Peyer's patch (tissue), 4 donors: ENCODE measurements around the gene CRYL1. TPM values are rescaled to one million over a fixed set of nuclear protein-coding genes. Genes with fewer than 3 reads are reported as not detected.

Source experiments
- DNase-seq, 3 donors: peaks; one replicate each; pipeline ENCODE4 v3.0.0-alpha.2; 2017 to 2019
- H3K27ac ChIP-seq, 4 donors: fragments of 200-600 bp; sonication (generic); one replicate each; pipeline ENCODE4 v1.5.1; 2016 to 2019
- H3K27me3 ChIP-seq, 2 donors: fragments of 200-600 bp; sonication (generic); one replicate each; pipeline ENCODE4 v1.5.1; 2019
- H3K36me3 ChIP-seq, 3 donors: fragments of 200-600 bp; sonication (generic); one replicate each; pipeline ENCODE4 v1.5.1; 2016 to 2019
- H3K4me1 ChIP-seq, 4 donors: fragments of 200-600 bp; sonication (generic); one replicate each; pipeline ENCODE4 v1.5.1; 2016 to 2019
- H3K4me3 ChIP-seq, 4 donors: fragments of 200-600 bp; sonication (generic); 1 replicate in 3 of 4; 2 replicates in 1 of 4; pipeline ENCODE4 v1.5.1; 2016 to 2019; ENCODE audit warnings: mild to moderate bottlenecking in 1 of 4
- H3K9me3 ChIP-seq, 4 donors: fragments of 200-600 bp; sonication (generic); one replicate each; pipeline ENCODE4 v1.5.1; 2016 to 2019; ENCODE audit warnings: mild to moderate bottlenecking in 1 of 4
- CTCF ChIP-seq, 6 experiments: fragments of 450-650 bp in 4 of 6; fragments of 200-600 bp in 2 of 6; sonication (generic) in 1 of 6; IDR thresholded peaks; one replicate each; pipeline ENCODE4 v1.5.1; 2017 to 2019; ENCODE audit warnings: antibody characterized with exemption in 6 of 6, mild to moderate bottlenecking in 3 of 6, moderate library complexity in 1 of 6
- POLR2A ChIP-seq, 2 donors: fragments of 450-650 bp; IDR thresholded peaks; one replicate each; pipeline ENCODE4 v1.5.1; 2017; ENCODE audit warnings: antibody characterized with exemption in 2 of 2, mild to moderate bottlenecking in 2 of 2, moderate library complexity in 2 of 2
- total RNA-seq, 4 donors: library from RNA; depleted of rRNA; stranded (reverse); fragments of >200 nt; gene quantifications; one replicate each; pipeline ENCODE4 v1.1.0, GENCODE V29; 2016

Gene CRYL1
- total RNA-seq, 4 donors from 2014 or later, result 81.7 to 357 (median 299) TPM

GRCh38 chr13:20477394-20477793 is 48.3 kb downstream of the CRYL1 start:
- H3K4me3 ChIP-seq, result no peak overlapping the region
- H3K27ac ChIP-seq, result no peak overlapping the region
- H3K27me3 ChIP-seq, result no peaks in the 10 kb centered on the region
- TF ChIP-seq CTCF (IDR thresholded peaks at IDR 0.05), result no peak
- TF ChIP-seq POLR2A (IDR thresholded peaks at IDR 0.05), result no peak
- peaks cover 0 to 3% (median 0%) of the 10 kb centered on the region in 4 donors for H3K4me1 ChIP-seq
- H3K9me3 ChIP-seq, result no peaks in the 10 kb centered on the region
- DNase-seq, result no peak
- peaks cover 0 to 33% (median 0%) of the 10 kb centered on the region in 3 donors for H3K36me3 ChIP-seq

- DNase-seq, result peak in 2 of 3 donors; percentile 66 to 84
- Histone ChIP-seq H3K27me3 (no peaks in the 10 kb centered on the region), H3K4me1 (peaks cover 0 to 3% (median 0%) of the 10 kb centered on the region in 4 donors), H3K36me3 (peaks cover 0 to 41% (median 0%) of the 10 kb centered on the region in 3 donors), H3K4me3 (peak overlapping the region in 1 of 4 donors; percentile 24), H3K27ac (peak overlapping the region in 1 of 4 donors; percentile 62), H3K9me3 (no peaks in the 10 kb centered on the region)
- TF ChIP-seq CTCF (IDR thresholded peaks at IDR 0.05) (no peak), POLR2A (IDR thresholded peaks at IDR 0.05) (no peak)
Measured at GRCh38 chr13:20475927-20476691, 49.5 kb downstream of the CRYL1 start.

- Histone ChIP-seq H3K36me3 (peaks cover 0 to 51% (median 0%) of the 10 kb centered on the region in 3 donors), H3K27ac (no peak overlapping the region), H3K4me3 (no peak overlapping the region), H3K27me3 (no peaks in the 10 kb centered on the region), H3K4me1 (peaks cover 0 to 3% (median 0%) of the 10 kb centered on the region in 4 donors), H3K9me3 (no peaks in the 10 kb centered on the region)
- TF ChIP-seq CTCF (IDR thresholded peaks at IDR 0.05), result no peak
- no peak for TF ChIP-seq POLR2A (IDR thresholded peaks at IDR 0.05)
- DNase-seq, result no peak
Measured at GRCh38 chr13:20474515-20474914, 51.1 kb downstream of the CRYL1 start.

- TF ChIP-seq CTCF (IDR thresholded peaks at IDR 0.05) (no peak), POLR2A (IDR thresholded peaks at IDR 0.05) (no peak)
- Histone ChIP-seq H3K4me3 (no peak overlapping the region), H3K9me3 (no peaks in the 10 kb centered on the region), H3K4me1 (peaks cover 0 to 3% (median 0%) of the 10 kb centered on the region in 4 donors), H3K27ac (no peak overlapping the region), H3K36me3 (peaks cover 0 to 54% (median 0%) of the 10 kb centered on the region in 3 donors), H3K27me3 (no peaks in the 10 kb centered on the region)
- DNase-seq, result no peak
Measured at GRCh38 chr13:20473888-20474287, 51.8 kb downstream of the CRYL1 start.

- peaks cover 0 to 54% (median 0%) of the 10 kb centered on the region in 3 donors for H3K36me3 ChIP-seq
- no peak overlapping the region for H3K27ac ChIP-seq
- no peak overlapping the region for H3K4me3 ChIP-seq
- peaks cover 0 to 3% (median 0%) of the 10 kb centered on the region in 4 donors for H3K4me1 ChIP-seq
- TF ChIP-seq CTCF (IDR thresholded peaks at IDR 0.05) (no peak), POLR2A (IDR thresholded peaks at IDR 0.05) (no peak)
- DNase-seq, result no peak
- H3K9me3 ChIP-seq, result no peaks in the 10 kb centered on the region
- H3K27me3 ChIP-seq, result no peaks in the 10 kb centered on the region
Measured at GRCh38 chr13:20473139-20473538, 52.5 kb downstream of the CRYL1 start.
